ENCODE data around the gene ACSL5. TPM values are rescaled to one million over a fixed set of nuclear protein-coding genes. Genes with fewer than 3 reads are reported as not detected.

ACSL5 gene
- total and polyA plus RNA-seq, 2 of the 8 experiments (the other 6 are each of a cell fraction or from before 2014, with no cell fraction given), result not detected

DNA sequence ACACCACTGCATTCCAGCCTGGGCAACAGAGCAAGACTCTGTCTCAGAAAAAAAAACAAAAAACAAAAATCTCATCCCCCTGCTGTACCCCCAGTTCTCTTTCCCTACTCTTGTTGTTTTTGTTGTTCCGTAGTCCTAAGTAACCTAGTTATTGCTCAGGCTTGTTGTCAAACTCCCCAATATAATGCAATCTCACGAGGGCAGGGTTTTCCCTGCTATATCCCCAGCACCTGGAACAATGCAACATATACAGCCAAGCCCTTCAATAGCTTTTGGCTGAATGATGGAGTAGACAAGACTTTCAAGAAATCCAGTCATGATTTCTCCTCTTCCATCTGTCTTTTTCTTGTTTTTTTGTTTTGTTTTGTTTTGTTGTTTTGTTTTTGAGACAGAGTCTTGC, 10.2 kb downstream of the ACSL5 start:
- H4K5ac ChIP-seq (ENCODE audit: insufficient read length, low read depth, low read length), result no peak overlapping the region
- H3K4ac ChIP-seq (replicated peaks; ENCODE audit: insufficient read length, low read depth, low read length), result no peak overlapping the region
- no peak overlapping the region for H4K8ac ChIP-seq (ENCODE audit: extremely low read depth, insufficient read depth, low read length)
- H2AFZ ChIP-seq (ENCODE audit: low read length), result no peak overlapping the region
- H3K79me1 ChIP-seq (ENCODE audit: low read depth, low read length), result no peaks in the 10 kb centered on the region
- FAIRE-seq (no peak), DNase-seq (ENCODE audit: low read depth in 1 of 2, low spot score in 2 of 2) (no peak)
- POLR2A ChIA-PET (ENCODE audit: partially characterized antibody), result interaction anchor here (1.2 kb wide), 1 partner anchor 9 kb away, joined by 3 read pairs; no protein-coding TSS in a partner anchor
- H3K36me3 ChIP-seq (ENCODE audit: control insufficient read depth in 2 of 4, insufficient read depth in 4 of 4, low read length in 3 of 4), result no peaks in the 10 kb centered on the region
- H2BK120ac ChIP-seq (replicated peaks; ENCODE audit: low read depth, low read length), result no peak overlapping the region
- no peak for TF ChIP-seq KDM4A (IDR thresholded peaks at IDR 0.05; ENCODE audit: low read depth, low read length, severe bottlenecking)
- no peak for TF ChIP-seq SUZ12 (IDR thresholded peaks at IDR 0.05; ENCODE audit: low read length)
- TF ChIP-seq RAD21 (IDR thresholded peaks at IDR 0.05 in 1 of 2, conservative IDR thresholded peaks at IDR 0.05 in 1 of 2; ENCODE audit: low read depth in 2 of 2, low read length in 2 of 2), result no peak
- TF ChIP-seq, protein P1, sequence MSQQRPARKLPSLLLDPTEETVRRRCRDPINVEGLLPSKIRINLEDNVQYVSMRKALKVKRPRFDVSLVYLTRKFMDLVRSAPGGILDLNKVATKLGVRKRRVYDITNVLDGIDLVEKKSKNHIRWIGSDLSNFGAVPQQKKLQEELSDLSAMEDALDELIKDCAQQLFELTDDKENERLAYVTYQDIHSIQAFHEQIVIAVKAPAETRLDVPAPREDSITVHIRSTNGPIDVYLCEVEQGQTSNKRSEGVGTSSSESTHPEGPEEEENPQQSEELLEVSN (IDR thresholded peaks at IDR 0.05), result no peak
- H2AK5ac ChIP-seq (ENCODE audit: low read depth, low read length), result no peak overlapping the region
- no peak overlapping the region for H2BK5ac ChIP-seq (ENCODE audit: low read depth, low read length)
- no peak overlapping the region for H3K4me2 ChIP-seq (ENCODE audit: insufficient read depth in 1 of 2, low read depth in 2 of 2, low read length in 2 of 2)
- no peak overlapping the region for H3K14ac ChIP-seq (ENCODE audit: insufficient read length)
- H3K18ac ChIP-seq (ENCODE audit: extremely low read depth, low read length), result no peak overlapping the region
- no peaks in the 10 kb centered on the region for H3K4me1 ChIP-seq (replicated peaks in 1 of 4; ENCODE audit: control insufficient read depth in 3 of 4, insufficient read depth in 4 of 4, low read length in 3 of 4)
- no peak overlapping the region for H2BK15ac ChIP-seq (ENCODE audit: low read length)
- no peaks in the 10 kb centered on the region for H4K20me1 ChIP-seq (replicated peaks in 1 of 2; ENCODE audit: control insufficient read depth in 1 of 2, insufficient read depth in 2 of 2, low read length in 2 of 2)
- no peaks in the 10 kb centered on the region for H3K79me2 ChIP-seq (ENCODE audit: control insufficient read depth in 1 of 2, insufficient read depth in 2 of 2, low read length in 2 of 2)
- H3K23me2 ChIP-seq (ENCODE audit: low read depth, low read length), result no peaks in the 10 kb centered on the region
- no peak overlapping the region for H2BK20ac ChIP-seq (ENCODE audit: low read length)
- H2BK12ac ChIP-seq (ENCODE audit: low read depth, low read length), result no peak overlapping the region
- H3K27ac ChIP-seq (ENCODE audit: low read depth, low read length), result no peak overlapping the region
- no peak overlapping the region for H3K4me3 ChIP-seq (ENCODE audit: extremely low read depth in 1 of 4, insufficient read depth in 2 of 4, low read depth in 3 of 4, low read length in 4 of 4)
- H3K9me3 ChIP-seq (ENCODE audit: insufficient read depth in 2 of 2, low read depth in 1 of 2, low read length in 1 of 2), result no peaks in the 10 kb centered on the region
- no peak overlapping the region for H3K23ac ChIP-seq (ENCODE audit: insufficient read length)
- 92% methylated on average over 2 of the region's 2 CpGs; no CpG with 5 or more reads in 1 of the 2 experiments for WGBS, 2 experiments (ENCODE audit: extremely low coverage in 1 of 2, insufficient coverage in 1 of 2, insufficient read length in 1 of 2, insufficient replicate concordance in 2 of 2, low coverage in 1 of 2, low lambda C conversion rate in 2 of 2, missing lambda C conversion rate in 1 of 2)
- no peak overlapping the region for H4K91ac ChIP-seq (replicated peaks; ENCODE audit: insufficient read length, low read length)
- H3K56ac ChIP-seq (replicated peaks; ENCODE audit: insufficient read length, low read depth, low read length), result no peak overlapping the region
- no peaks in the 10 kb centered on the region for H3K27me3 ChIP-seq (replicated peaks in 1 of 4; ENCODE audit: control insufficient read depth in 3 of 4, extremely low read depth in 1 of 4, insufficient read depth in 3 of 4, low read length in 3 of 4)
- CTCF ChIA-PET (ENCODE audit: partially characterized antibody), result interaction anchor here (0.7 to 1.4 kb wide), 5 partner anchors 9 to 45 kb away, joined by 3 to 4 read pairs (median 3); partner anchors contain the start of gene ACSL5
- no peak overlapping the region for H3K9ac ChIP-seq (replicated peaks in 1 of 4; ENCODE audit: extremely low read depth in 1 of 4, low read depth in 3 of 4, low read length in 3 of 4)
